OCI-LY7 (cell line): ENCODE measurements around the gene DROSHA. TPM values are rescaled to one million over a fixed set of nuclear protein-coding genes. Genes with fewer than 3 reads are reported as not detected.

Experiments used
- BruUV-seq: library from RNA; stranded (reverse); fragments of 400-500 nt; replicated peaks from 2 replicates; lab custom pipeline; 2021; lab: Mats Ljungman, UMichigan
- CTCF ChIA-PET: fragments of 300-600 bp; sonication (Branson Sonifier 250); formaldehyde crosslinking; loops from one replicate; lab custom pipeline; 2022; ENCODE audit warnings: antibody characterized with exemption; ENCODE audit not compliant: unreplicated experiment; lab: Charles Lee
- POLR2A ChIA-PET: fragments of 300-600 bp; sonication (Branson Sonifier 250); formaldehyde crosslinking; loops from one replicate; lab custom pipeline; 2022; ENCODE audit warnings: antibody characterized with exemption; lab: Charles Lee
- DNase-seq: peaks from one replicate; pipeline ENCODE4 v3.0.0-alpha.2; 2015; ENCODE audit warnings: low spot score
- H2AFZ ChIP-seq: fragments of 200-600 bp; sonication (generic), shearing (Covaris generic); 2 replicates; pipeline ENCODE4 v1.6.1; 2014; ENCODE audit warnings: mild to moderate bottlenecking, antibody characterized with exemption, low read length, moderate library complexity
- H3K27ac ChIP-seq: fragments of 200-600 bp; sonication (generic); 2 replicates; pipeline ENCODE4 v1.5.1; 2014; ENCODE audit warnings: mixed run types, low read depth, mild to moderate bottlenecking, moderate library complexity, low read length, inconsistent platforms; ENCODE audit not compliant: poor library complexity, severe bottlenecking
- H3K36me3 ChIP-seq: fragments of 200-600 bp; sonication (generic); 2 replicates; pipeline ENCODE4 v1.6.1; 2014; ENCODE audit warnings: mild to moderate bottlenecking, antibody characterized with exemption, low read length, moderate library complexity, mixed read lengths; ENCODE audit not compliant: insufficient read depth
- H3K4me1 ChIP-seq: fragments of 200-600 bp; sonication (generic); 2 replicates; pipeline ENCODE4 v1.5.1; 2014; ENCODE audit warnings: mild to moderate bottlenecking, low read length; ENCODE audit not compliant: insufficient read depth, poor library complexity, severe bottlenecking
- H3K4me2 ChIP-seq: fragments of 200-600 bp; sonication (generic); 2 replicates; pipeline ENCODE4 v1.6.1; 2014; ENCODE audit warnings: mild to moderate bottlenecking, low read length
- H3K4me3 ChIP-seq: fragments of 200-600 bp; sonication (generic); 2 replicates; pipeline ENCODE4 v1.5.1; 2014; ENCODE audit warnings: mild to moderate bottlenecking, low read depth, low read length; ENCODE audit not compliant: poor library complexity, severe bottlenecking
- H3K79me2 ChIP-seq: fragments of 200-600 bp; sonication (generic); 2 replicates; pipeline ENCODE4 v1.6.1; 2016; ENCODE audit warnings: low read depth, mild to moderate bottlenecking, low read length, moderate library complexity, mixed read lengths; ENCODE audit not compliant: insufficient read depth
- H3K9me2 ChIP-seq: fragments of 200-600 bp; sonication (generic); 2 replicates; pipeline ENCODE4 v1.6.1; 2016; ENCODE audit warnings: mild to moderate bottlenecking, low read length, mixed read lengths; ENCODE audit not compliant: insufficient read depth
- H3K9me3 ChIP-seq: fragments of 200-600 bp; sonication (generic); 2 replicates; pipeline ENCODE4 v1.6.1; 2014; ENCODE audit warnings: mild to moderate bottlenecking, mixed run types, low read length, mixed read lengths
- H4K20me1 ChIP-seq: fragments of 200-600 bp; sonication (generic); 2 replicates; pipeline ENCODE4 v1.6.1; 2014; ENCODE audit warnings: mild to moderate bottlenecking, antibody characterized with exemption, low read length, moderate library complexity, mixed read lengths; ENCODE audit not compliant: insufficient read depth
- CTCF ChIP-seq: fragments of 200-600 bp; sonication (generic); conservative IDR thresholded peaks from 2 replicates; pipeline ENCODE4 v1.5.1; 2014; ENCODE audit warnings: mild to moderate bottlenecking, antibody characterized with exemption, low read length, moderate library complexity, mixed read lengths
- EZH2phosphoT487 ChIP-seq: fragments of 200-600 bp; sonication (generic); IDR thresholded peaks from 2 replicates; pipeline ENCODE4 v1.6.1; 2018; ENCODE audit warnings: low read depth, borderline replicate concordance, mild to moderate bottlenecking, mixed run types, antibody characterized with exemption, low read length, moderate library complexity, mixed read lengths
- intact Hi-C: fragments of 100-400 bp; cut with micrococcal nuclease; formaldehyde crosslinking; loops from one replicate; pipeline ENCODE4 v1.10.0; 2022; ENCODE audit not compliant: unreplicated experiment
- total RNA-seq, 2 experiments: library from RNA; depleted of rRNA in 1 of 2; stranded (reverse); fragments of >200 nt in 1 of 2; shearing (Covaris generic) in 1 of 2; gene quantifications; 2 replicates each; pipeline ENCODE4 v1.2.3, GENCODE V29; 2014 to 2022

Gene DROSHA
- total RNA-seq, 2 experiments from 2014 or later = 56.3 to 92.8 TPM

- Histone ChIP-seq H3K79me2 (no peaks in the 10 kb centered on the region), H3K4me3 (no peak overlapping the region), H3K9me2 (no peaks in the 10 kb centered on the region), H3K4me1 (no peaks in the 10 kb centered on the region), H3K27ac (no peak overlapping the region), H3K9me3 (no peaks in the 10 kb centered on the region), H4K20me1 (no peaks in the 10 kb centered on the region), H3K36me3 (peaks cover 70% of the 10 kb centered on the region), H3K4me2 (no peak overlapping the region), H2AFZ (no peak overlapping the region)
- ChIA-PET CTCF (no interaction called here), POLR2A (no interaction called here)
- TF ChIP-seq CTCF (no peak), EZH2phosphoT487 (no peak)
- intact Hi-C loops = no loop called here
- BruUV-seq = no TSS peak
- no peak for DNase-seq
These were observed 60.0 kb downstream of the DROSHA start for GRCh38 chr5:31471916-31472315.

GRCh38 chr5:31471040-31471439 is 60.9 kb downstream of the DROSHA start:
- Histone ChIP-seq H3K9me2 (no peaks in the 10 kb centered on the region), H3K4me3 (no peak overlapping the region), H3K4me2 (no peak overlapping the region), H3K36me3 (peaks cover 79% of the 10 kb centered on the region), H3K4me1 (no peaks in the 10 kb centered on the region), H4K20me1 (no peaks in the 10 kb centered on the region), H3K27ac (no peak overlapping the region), H3K79me2 (no peaks in the 10 kb centered on the region), H3K9me3 (no peaks in the 10 kb centered on the region), H2AFZ (no peak overlapping the region)
- no peak for DNase-seq
- no TSS peak for BruUV-seq
- intact Hi-C loops = no loop called here
- ChIA-PET POLR2A (interaction anchor here (0.6 to 0.7 kb wide), 2 partner anchors 61 to 664 kb away, joined by 3 read pairs; no protein-coding TSS in a partner anchor), CTCF (no interaction called here)
- TF ChIP-seq CTCF = no peak
- no peak for TF ChIP-seq EZH2phosphoT487

- no peak overlapping the region for H3K4me2 ChIP-seq
- H3K79me2 ChIP-seq = no peaks in the 10 kb centered on the region
- H3K27ac ChIP-seq = no peak overlapping the region
- H3K9me2 ChIP-seq = no peaks in the 10 kb centered on the region
- no TSS peak for BruUV-seq
- no peak overlapping the region for H2AFZ ChIP-seq
- H3K9me3 ChIP-seq = no peaks in the 10 kb centered on the region
- DNase-seq = no peak
- ChIA-PET CTCF (no interaction called here), POLR2A (interaction anchor here (0.6 kb wide), 2 partner anchors 110 to 664 kb away, joined by 3 read pairs; no protein-coding TSS in a partner anchor)
- no peaks in the 10 kb centered on the region for H3K4me1 ChIP-seq
- no peak for TF ChIP-seq CTCF
- no peak for TF ChIP-seq EZH2phosphoT487
- intact Hi-C loops = no loop called here
- no peaks in the 10 kb centered on the region for H4K20me1 ChIP-seq
- H3K36me3 ChIP-seq = peaks cover 80% of the 10 kb centered on the region
- no peak overlapping the region for H3K4me3 ChIP-seq
These were observed 61.3 kb downstream of the DROSHA start for GRCh38 chr5:31470608-31471007.
